HG03520 (cell line): ENCODE results near the gene SLC8A2.

Experiments
- ATAC-seq: cut with Tn5 transposase; IDR thresholded peaks from one replicate; pipeline ENCODE4 v1.9.1; 2021; ENCODE audit warnings: mild to moderate bottlenecking, moderate library complexity; ENCODE audit not compliant: unreplicated experiment

Gene SLC8A2

GRCh38 chr19:47503130-47503825 is 31.6 kb upstream of the SLC8A2 start:
- ATAC-seq: no peak

GRCh38 chr19:47499863-47500830 is 28.5 kb upstream of the SLC8A2 start:
- ATAC-seq: no peak

GRCh38 chr19:47499371-47499770 is 27.7 kb upstream of the SLC8A2 start:
- ATAC-seq: no peak

GRCh38 chr19:47498561-47498960 is 26.9 kb upstream of the SLC8A2 start:
- ATAC-seq: no peak

- no peak for ATAC-seq
Measured at GRCh38 chr19:47497821-47498520, 26.3 kb upstream of the SLC8A2 start.

GRCh38 chr19:47497050-47497766 is 25.5 kb upstream of the SLC8A2 start:
- ATAC-seq: no peak

GRCh38 chr19:47495478-47496372 is 24.0 kb upstream of the SLC8A2 start:
- no peak for ATAC-seq

GRCh38 chr19:47494729-47495128 is 23.0 kb upstream of the SLC8A2 start:
- no peak for ATAC-seq

GRCh38 chr19:47494211-47494547 is 22.5 kb upstream of the SLC8A2 start:
- ATAC-seq: no peak

- ATAC-seq: no peak
Measured at GRCh38 chr19:47493378-47494210, 21.9 kb upstream of the SLC8A2 start.

- no peak for ATAC-seq
Measured at GRCh38 chr19:47492571-47493377, 21.1 kb upstream of the SLC8A2 start.

- no peak for ATAC-seq
Measured at GRCh38 chr19:47492137-47492533, 20.4 kb upstream of the SLC8A2 start.

- ATAC-seq: no peak
Measured at GRCh38 chr19:47491358-47492136, 19.9 kb upstream of the SLC8A2 start.

- ATAC-seq: no peak
Measured at GRCh38 chr19:47490847-47491246, 19.2 kb upstream of the SLC8A2 start.

GRCh38 chr19:47490031-47490430 is 18.3 kb upstream of the SLC8A2 start:
- ATAC-seq: no peak

GRCh38 chr19:47489072-47489914 is 17.6 kb upstream of the SLC8A2 start:
- no peak for ATAC-seq
